Liver (tissue), 9 donors: ENCODE data around the gene RAB44. TPM values are rescaled to one million over a fixed set of nuclear protein-coding genes. Genes with fewer than 3 reads are reported as not detected.

ENCODE experiments used
- DNase-seq: peaks from one replicate; pipeline ENCODE4 v3.0.0-alpha.2; 2017; ENCODE audit warnings: low spot score
- H3K27ac ChIP-seq, 2 donors: one replicate each; pipeline ENCODE4 v1.7.0; 2013; ENCODE audit warnings: inconsistent platforms in 2 of 2, low read length in 2 of 2, control low read depth in 1 of 2, low read depth in 1 of 2, mild to moderate bottlenecking in 1 of 2
- H3K27me3 ChIP-seq, 4 donors: one replicate each; pipeline versions ENCODE4 v1.6.1 to v1.7.0; 2013; ENCODE audit warnings: low read length in 3 of 4, inconsistent platforms in 1 of 4, mild to moderate bottlenecking in 1 of 4, moderate library complexity in 1 of 4; ENCODE audit not compliant: control insufficient read depth in 4 of 4, insufficient read depth in 4 of 4
- H3K36me3 ChIP-seq, 4 donors: one replicate each; pipeline versions ENCODE4 v1.6.1 to v1.7.0; 2013; ENCODE audit warnings: low read length in 3 of 4, mild to moderate bottlenecking in 3 of 4, low read depth in 1 of 4, moderate library complexity in 1 of 4; ENCODE audit not compliant: control insufficient read depth in 4 of 4, insufficient read depth in 3 of 4
- H3K4me1 ChIP-seq, 4 donors: one replicate each; pipeline versions ENCODE4 v1.6.1 to v1.7.0; 2013; ENCODE audit warnings: low read length in 3 of 4, mild to moderate bottlenecking in 3 of 4, moderate library complexity in 1 of 4; ENCODE audit not compliant: control insufficient read depth in 4 of 4, insufficient read depth in 4 of 4
- H3K4me3 ChIP-seq, 3 donors: one replicate each; pipeline versions ENCODE4 v1.6.1 to v1.7.0; 2013; ENCODE audit warnings: low read length in 3 of 3, control low read depth in 1 of 3, low read depth in 1 of 3, mild to moderate bottlenecking in 1 of 3
- H3K9ac ChIP-seq, 2 donors: one replicate each; pipeline ENCODE4 v1.7.0; 2013; ENCODE audit warnings: low read length in 2 of 2, mild to moderate bottlenecking in 2 of 2, moderate library complexity in 2 of 2, control low read depth in 1 of 2, low read depth in 1 of 2
- H3K9me3 ChIP-seq, 4 donors: one replicate each; pipeline versions ENCODE4 v1.6.1 to v1.7.0; 2013; ENCODE audit warnings: low read length in 3 of 4; ENCODE audit not compliant: control insufficient read depth in 4 of 4
- EGR1 ChIP-seq, 2 donors: IDR thresholded peaks; 2 replicates each; pipeline ENCODE4 v1.6.1; 2016 to 2018; ENCODE audit warnings: antibody characterized with exemption in 2 of 2, low read depth in 2 of 2
- FOXA1 ChIP-seq: IDR thresholded peaks from 2 replicates; pipeline ENCODE4 v1.6.1; 2016; ENCODE audit warnings: antibody characterized with exemption
- FOXA2 ChIP-seq: IDR thresholded peaks from 2 replicates; pipeline ENCODE4 v1.6.1; 2016; ENCODE audit warnings: antibody characterized with exemption
- HNF4A ChIP-seq, 2 donors: conservative IDR thresholded peaks; 2 replicates each; pipeline ENCODE4 v1.6.1; 2016; ENCODE audit warnings: antibody characterized with exemption in 2 of 2, mild to moderate bottlenecking in 2 of 2
- JUND ChIP-seq, 2 donors: IDR thresholded peaks; 2 replicates each; pipeline ENCODE4 v1.6.1; 2016; ENCODE audit warnings: antibody characterized with exemption in 2 of 2
- NR2F2 ChIP-seq: IDR thresholded peaks from 2 replicates; pipeline ENCODE4 v1.6.1; 2016; ENCODE audit warnings: antibody characterized with exemption
- RAD21 ChIP-seq, 2 donors: IDR thresholded peaks; 2 replicates each; pipeline ENCODE4 v1.6.1; 2016; ENCODE audit warnings: antibody characterized with exemption in 2 of 2, mild to moderate bottlenecking in 2 of 2
- RXRA ChIP-seq, 2 donors: IDR thresholded peaks; 2 replicates each; pipeline ENCODE4 v1.6.1; 2017 to 2018; ENCODE audit warnings: antibody characterized with exemption in 2 of 2, mild to moderate bottlenecking in 1 of 2
- SP1 ChIP-seq: IDR thresholded peaks from 2 replicates; pipeline ENCODE4 v1.6.1; 2018; ENCODE audit warnings: antibody characterized with exemption, mild to moderate bottlenecking
- TAF1 ChIP-seq: conservative IDR thresholded peaks from 2 replicates; pipeline ENCODE4 v1.6.1; 2016; ENCODE audit warnings: antibody characterized with exemption, mild to moderate bottlenecking
- YY1 ChIP-seq: IDR thresholded peaks from 2 replicates; pipeline ENCODE4 v1.6.1; 2016; ENCODE audit warnings: antibody characterized with exemption, mild to moderate bottlenecking
- ZBTB33 ChIP-seq: IDR thresholded peaks from 2 replicates; pipeline ENCODE4 v1.6.1; 2016; ENCODE audit warnings: antibody characterized with exemption
- WGBS: extraction: QIAGEN DNeasy Blood & Tissue Kit; methylation state at CpG from one replicate; pipeline ENCODE4 v1.1.7; 2013; 5-methylcytosine and 5-hydroxymethylcytosine counted together
- polyA plus RNA-seq, 2 donors: library from polyadenylated mRNA; stranded (reverse) in 1 of 2; unstranded in 1 of 2; fragments of 200-250 nt in 1 of 2; fragments of >200 nt in 1 of 2; fragmentation: Nextera tagmentation in 1 of 2; extraction: Ambion mirVana in 1 of 2; gene quantifications; one replicate each; pipeline versions ENCODE4 v1.2.1 to v1.2.3, GENCODE V29; 2013 to 2015
- total RNA-seq, 2 donors: library from RNA; depleted of rRNA; stranded (reverse); fragments of >200 nt; gene quantifications; one replicate each; pipeline ENCODE4 v1.2.3, GENCODE V29; 2014
- TF ChIP-seq, protein P1 (sequence below): IDR thresholded peaks from 2 replicates; pipeline ENCODE4 v1.6.1; 2016; ENCODE audit warnings: antibody characterized with exemption, mild to moderate bottlenecking
- donor health status: healthy.
- donor health status: healthy.
- donor health status: healthy.
- donor health status: healthy.
- donor health status: healthy.

Gene RAB44
- total and polyA plus RNA-seq, 4 donors = 0.02 to 1.3 (median 0.08) TPM; not detected in 1

GRCh38 chr6:36677753-36678487 lies 19.7 kb upstream of the RAB44 start (continued):
- TF ChIP-seq, protein P1, sequence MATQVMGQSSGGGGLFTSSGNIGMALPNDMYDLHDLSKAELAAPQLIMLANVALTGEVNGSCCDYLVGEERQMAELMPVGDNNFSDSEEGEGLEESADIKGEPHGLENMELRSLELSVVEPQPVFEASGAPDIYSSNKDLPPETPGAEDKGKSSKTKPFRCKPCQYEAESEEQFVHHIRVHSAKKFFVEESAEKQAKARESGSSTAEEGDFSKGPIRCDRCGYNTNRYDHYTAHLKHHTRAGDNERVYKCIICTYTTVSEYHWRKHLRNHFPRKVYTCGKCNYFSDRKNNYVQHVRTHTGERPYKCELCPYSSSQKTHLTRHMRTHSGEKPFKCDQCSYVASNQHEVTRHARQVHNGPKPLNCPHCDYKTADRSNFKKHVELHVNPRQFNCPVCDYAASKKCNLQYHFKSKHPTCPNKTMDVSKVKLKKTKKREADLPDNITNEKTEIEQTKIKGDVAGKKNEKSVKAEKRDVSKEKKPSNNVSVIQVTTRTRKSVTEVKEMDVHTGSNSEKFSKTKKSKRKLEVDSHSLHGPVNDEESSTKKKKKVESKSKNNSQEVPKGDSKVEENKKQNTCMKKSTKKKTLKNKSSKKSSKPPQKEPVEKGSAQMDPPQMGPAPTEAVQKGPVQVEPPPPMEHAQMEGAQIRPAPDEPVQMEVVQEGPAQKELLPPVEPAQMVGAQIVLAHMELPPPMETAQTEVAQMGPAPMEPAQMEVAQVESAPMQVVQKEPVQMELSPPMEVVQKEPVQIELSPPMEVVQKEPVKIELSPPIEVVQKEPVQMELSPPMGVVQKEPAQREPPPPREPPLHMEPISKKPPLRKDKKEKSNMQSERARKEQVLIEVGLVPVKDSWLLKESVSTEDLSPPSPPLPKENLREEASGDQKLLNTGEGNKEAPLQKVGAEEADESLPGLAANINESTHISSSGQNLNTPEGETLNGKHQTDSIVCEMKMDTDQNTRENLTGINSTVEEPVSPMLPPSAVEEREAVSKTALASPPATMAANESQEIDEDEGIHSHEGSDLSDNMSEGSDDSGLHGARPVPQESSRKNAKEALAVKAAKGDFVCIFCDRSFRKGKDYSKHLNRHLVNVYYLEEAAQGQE = peak; percentile 29
- peak; percentile 80 for TF ChIP-seq SP1
- TF ChIP-seq NR2F2 = no peak
- TF ChIP-seq JUND (IDR thresholded peaks at IDR 0.05) = peak in 1 of 2 donors; percentile 42

GRCh38 chr6:36678488-36679042 lies 19.1 kb upstream of the RAB44 start, which contains the start of gene CDKN1A:
Gene CDKN1A, plus strand, starts transcription at chr6:36678714. Its CDS starts 5,388 bp downstream, at chr6:36684102.
- Histone ChIP-seq H3K9ac (peak within 1 kb of the TSS; percentile 60 to 98), H3K4me3 (peak within 1 kb of the TSS; percentile 76 to 92 (median 88)), H3K4me1 (peaks cover 15 to 47% (median 39%) of the 10 kb centered on the region in 4 donors), H3K36me3 (no peaks in the 10 kb centered on the region), H3K9me3 (no peaks in the 10 kb centered on the region), H3K27me3 (no peaks in the 10 kb centered on the region), H3K27ac (peak within 1 kb of the TSS; percentile 92 to 98)
- TF ChIP-seq TAF1 = peak; percentile 40
- peak; percentile 75 for TF ChIP-seq YY1
- no peak for TF ChIP-seq HNF4A (conservative IDR thresholded peaks at IDR 0.05)
- TF ChIP-seq, protein P1 = peak; percentile 51
- under 1% methylated on average over 63 of the region's 63 CpGs for WGBS
- DNase-seq = peak; percentile 71

- under 1% methylated on average over 61 of the region's 61 CpGs for WGBS
- Histone ChIP-seq H3K4me1 (peaks cover 18 to 53% (median 41%) of the 10 kb centered on the region in 4 donors), H3K27me3 (no peaks in the 10 kb centered on the region), H3K9me3 (no peaks in the 10 kb centered on the region), H3K27ac (peak overlapping the region; percentile 92 to 98), H3K36me3 (peaks cover 0 to 3% (median 2%) of the 10 kb centered on the region in 4 donors), H3K4me3 (peak overlapping the region; percentile 76 to 92 (median 88)), H3K9ac (peak overlapping the region; percentile 60 to 98)
- no peak for DNase-seq
- TF ChIP-seq TAF1 (no peak), NR2F2 (peak; percentile 90), EGR1 (IDR thresholded peaks at IDR 0.05; ENCODE audit: low read depth in 2 of 2) (no peak), SP1 (peak; percentile 64), HNF4A (conservative IDR thresholded peaks at IDR 0.05) (peak; percentile 16 to 47), YY1 (no peak), ZBTB33 (no peak), RAD21 (IDR thresholded peaks at IDR 0.05) (peak in 1 of 2 donors; percentile 22), FOXA2 (no peak), RXRA (IDR thresholded peaks at IDR 0.05) (peak; percentile 66 to 71), JUND (IDR thresholded peaks at IDR 0.05) (peak; percentile 37 to 67), FOXA1 (no peak)
- TF ChIP-seq, protein P1 = no peak
These were observed 18.4 kb upstream of the RAB44 start for GRCh38 chr6:36679043-36679833.
